NCI-H524 (cell line): Measurements from ENCODE around the gene LIAS.
"Not testable (repeated sequence)": the region's sequence is repeated elsewhere in the genome, so short reads cannot be mapped to it uniquely, and the experiment has no call there.

Experiments
- DNase-seq, 2 experiments: peaks; one replicate each; lab custom pipeline; 2025; lab: John Stamatoyannopoulos, UW

LIAS gene

DNA sequence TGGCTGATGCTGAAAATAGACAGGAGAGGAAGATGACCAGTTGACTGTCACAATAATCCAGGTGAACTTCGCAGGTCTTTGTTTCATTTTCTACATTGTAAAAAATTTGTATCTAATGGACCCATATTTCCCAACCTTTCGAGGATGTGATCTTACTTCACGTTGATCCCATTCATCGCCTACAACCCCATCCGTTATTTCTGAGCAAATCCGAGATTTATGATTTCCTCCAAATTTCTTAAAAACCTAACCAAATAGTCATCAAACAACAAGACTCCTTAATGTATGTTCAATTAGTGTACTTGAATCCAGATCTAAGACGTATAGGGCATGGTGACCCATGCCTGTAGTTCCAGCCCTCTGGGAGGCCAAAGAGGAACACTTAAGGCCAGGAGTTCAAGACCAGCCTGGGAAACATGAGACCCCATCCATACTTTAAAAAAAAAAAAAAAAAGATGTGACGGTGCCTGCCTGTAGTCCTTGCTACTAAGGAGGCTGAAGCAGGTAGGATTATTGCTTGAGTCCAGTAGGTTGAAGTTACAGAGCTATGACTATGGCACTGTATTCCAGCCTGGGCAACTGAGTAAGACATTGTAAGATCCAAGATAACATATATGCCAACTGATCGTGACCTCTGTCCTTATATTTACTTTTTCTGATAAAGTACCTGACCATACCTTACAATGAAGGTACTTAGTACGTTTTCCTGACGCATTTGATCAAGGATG is 5.8 kb upstream of the LIAS start:
- no peak for DNase-seq

- DNase-seq = no peak
Observed at GRCh38 chr4:39453738-39454137, 5.1 kb upstream of the LIAS start.

- DNase-seq = no peak
Observed at GRCh38 chr4:39455486-39455885, 3.4 kb upstream of the LIAS start.

GRCh38 chr4:39456946-39457763 is 1.7 kb upstream of the LIAS start:
- DNase-seq = no peak

GRCh38 chr4:39458161-39458504 is 723 bp upstream of the LIAS start:
- not testable (repeated sequence) for DNase-seq

DNA sequence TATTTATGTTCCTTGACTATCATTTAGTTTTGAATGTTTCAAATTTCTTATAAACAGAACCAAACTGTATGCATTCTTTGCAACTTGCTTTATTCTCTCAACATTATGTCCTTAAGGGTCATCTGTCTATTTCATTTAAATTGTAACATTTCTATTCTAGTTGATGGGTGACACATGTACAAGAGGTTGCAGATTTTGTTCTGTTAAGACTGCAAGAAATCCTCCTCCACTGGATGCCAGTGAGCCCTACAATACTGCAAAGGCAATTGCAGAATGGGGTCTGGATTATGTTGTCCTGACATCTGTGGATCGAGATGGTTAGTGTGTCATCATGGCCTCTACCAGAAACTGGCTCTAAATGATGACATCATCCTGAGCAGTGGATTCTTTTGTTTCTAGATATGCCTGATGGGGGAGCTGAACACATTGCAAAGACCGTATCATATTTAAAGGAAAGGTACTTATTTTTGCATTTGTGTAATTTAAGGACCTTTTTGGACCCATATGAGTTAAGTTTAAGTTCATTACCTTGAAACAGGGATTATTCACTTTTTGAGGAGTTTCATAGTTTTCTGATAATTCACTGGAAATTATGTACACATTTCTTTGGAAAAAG is 6.1 kb downstream of the LIAS start:
- DNase-seq = peak in 1 of 2 experiments; percentile 56

DNA sequence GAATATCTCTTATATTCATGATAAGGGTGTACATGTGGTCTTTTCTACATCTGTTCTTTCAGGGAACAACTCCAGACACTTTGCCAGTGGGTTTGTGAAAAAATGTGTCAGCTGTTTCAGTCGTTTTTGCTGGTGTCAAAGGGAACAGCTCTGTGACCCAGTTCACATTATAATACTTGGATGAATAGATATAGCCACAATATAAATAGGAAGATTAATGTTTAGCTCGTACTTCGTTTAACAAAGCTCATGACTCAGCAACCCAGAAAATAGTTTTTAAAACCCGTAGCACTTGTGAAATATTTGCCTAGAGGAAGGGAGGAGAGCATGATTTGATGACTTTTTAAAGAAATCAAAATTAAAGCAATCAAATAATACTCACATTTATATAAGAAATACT is 7.9 kb downstream of the LIAS start:
- no peak for DNase-seq

DNA sequence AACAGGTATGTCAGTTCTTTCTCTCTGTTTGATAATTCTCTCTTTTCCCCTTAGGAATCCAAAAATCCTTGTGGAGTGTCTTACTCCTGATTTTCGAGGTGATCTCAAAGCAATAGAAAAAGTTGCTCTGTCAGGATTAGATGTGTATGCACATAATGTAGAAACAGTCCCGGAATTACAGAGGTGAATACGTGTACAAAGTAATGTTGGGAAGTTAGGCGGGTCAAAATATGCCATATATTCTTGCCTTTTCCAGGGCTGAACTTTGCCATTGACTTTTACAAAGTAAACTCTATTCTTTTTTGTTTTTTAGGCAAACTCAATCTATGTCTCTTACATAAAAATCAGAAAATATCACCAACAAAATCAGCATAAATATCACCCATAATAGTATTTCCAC is 8.6 kb downstream of the LIAS start:
- DNase-seq = no peak

DNA sequence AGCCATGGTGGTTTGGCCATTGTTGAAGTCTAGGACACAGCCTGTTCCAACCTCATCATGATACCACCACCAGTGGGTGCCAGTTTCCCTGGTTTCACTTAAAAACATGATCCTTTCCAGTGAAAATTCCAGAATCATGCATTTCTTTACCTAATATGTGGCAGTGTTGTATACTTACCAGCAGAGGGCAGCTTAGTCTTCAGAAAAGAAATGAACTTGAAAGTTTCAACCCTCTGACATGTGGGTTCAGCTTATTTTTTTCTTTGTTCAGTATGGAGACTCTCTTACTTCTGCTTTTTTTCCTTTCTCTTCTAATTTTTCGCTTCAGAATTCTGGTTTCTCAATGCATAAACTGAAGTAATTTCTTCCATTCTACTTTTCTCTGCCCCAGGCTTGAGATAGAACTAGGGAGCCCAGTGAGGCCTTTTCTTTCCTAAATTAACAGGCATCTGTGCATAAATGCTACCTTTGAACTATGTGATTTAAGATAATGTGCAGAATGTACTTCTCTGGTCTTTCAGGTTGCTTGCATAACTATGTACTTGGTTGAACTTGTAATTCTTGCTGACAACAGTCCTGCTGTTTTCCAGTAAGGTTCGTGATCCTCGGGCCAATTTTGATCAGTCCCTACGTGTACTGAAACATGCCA is 10.7 kb downstream of the LIAS start:
- peak; percentile 71 to 84 for DNase-seq

- DNase-seq = no peak
Observed at GRCh38 chr4:39470402-39470801, 11.5 kb downstream of the LIAS start.

DNA sequence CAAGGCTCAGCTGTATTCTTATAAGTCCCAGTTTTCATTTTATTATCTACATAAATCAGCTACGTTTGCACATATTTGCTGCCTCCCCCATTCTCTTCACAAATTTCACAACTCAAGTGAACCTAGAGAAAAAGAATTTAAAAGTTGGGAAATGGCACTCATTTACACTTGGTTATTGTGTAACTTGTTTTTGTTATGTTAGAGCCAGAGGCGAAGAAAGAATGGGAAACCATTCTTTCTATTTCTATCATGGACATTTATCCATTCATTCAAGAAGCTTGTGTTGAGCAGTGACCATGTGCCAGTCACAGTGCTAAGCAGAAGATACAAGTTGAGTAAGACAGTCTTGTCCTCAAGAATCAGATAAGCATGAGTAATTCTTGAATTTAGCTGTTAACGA is 13.5 kb downstream of the LIAS start:
- no peak for DNase-seq

DNA sequence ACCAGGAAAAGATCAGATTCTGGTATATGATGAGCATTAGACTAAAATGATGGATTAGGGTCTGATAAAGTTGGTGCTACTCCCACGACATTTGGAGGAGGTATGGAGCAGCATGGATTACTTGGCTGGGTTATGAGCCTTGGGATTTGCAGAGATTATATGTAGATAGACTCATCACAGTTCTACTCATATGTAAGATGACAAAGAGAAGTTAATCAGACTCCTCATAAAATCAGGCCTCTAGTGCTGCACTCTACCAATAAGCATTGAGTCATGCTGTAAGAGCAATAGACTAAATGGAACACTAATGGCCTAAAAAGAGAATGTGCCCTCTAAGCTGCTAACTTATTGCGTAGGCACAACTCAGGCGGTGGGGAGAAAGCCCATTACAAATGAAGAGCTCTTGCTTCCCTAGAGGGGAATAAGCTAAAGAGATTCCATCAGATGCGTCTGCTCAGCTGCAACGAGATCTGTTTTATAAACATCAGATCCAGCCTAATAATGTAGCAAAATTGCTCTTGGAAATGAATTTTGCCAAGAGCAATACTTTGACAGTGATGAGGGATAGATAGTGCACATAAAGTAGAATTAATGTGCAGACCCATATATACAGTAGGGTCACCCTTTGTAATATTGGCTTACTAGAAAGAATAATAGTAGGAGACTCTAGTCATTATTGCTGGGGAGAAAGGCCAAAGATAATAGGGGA is 17.5 kb downstream of the LIAS start:
- DNase-seq = no peak

DNA sequence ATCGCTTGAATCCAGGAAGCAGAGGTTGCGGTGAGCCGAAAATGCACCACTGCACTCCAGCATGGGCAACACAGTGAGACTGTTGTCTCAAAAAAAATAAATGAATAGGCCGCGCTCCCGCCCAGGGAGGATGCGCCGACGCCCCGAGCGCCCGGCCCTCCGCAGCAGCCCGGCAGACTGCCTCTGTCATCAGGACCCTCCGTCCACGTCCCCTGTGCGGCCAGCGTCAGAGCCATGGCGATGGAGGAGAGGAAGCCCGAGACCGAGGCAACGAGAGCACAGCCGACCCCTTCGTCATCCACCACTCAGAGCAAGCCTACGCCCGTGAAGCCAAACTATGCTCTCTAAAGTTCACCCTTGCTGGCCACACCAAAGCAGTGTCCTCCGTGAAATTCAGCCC is 21.4 kb downstream of the LIAS start:
- DNase-seq = no peak

- no peak for DNase-seq
Observed at GRCh38 chr4:39480902-39481695, 22.2 kb downstream of the LIAS start.

- no peak for DNase-seq
Observed at GRCh38 chr4:39484582-39485272, 25.9 kb downstream of the LIAS start.

GRCh38 chr4:39486221-39486804 is 27.5 kb downstream of the LIAS start:
- no peak for DNase-seq

DNA sequence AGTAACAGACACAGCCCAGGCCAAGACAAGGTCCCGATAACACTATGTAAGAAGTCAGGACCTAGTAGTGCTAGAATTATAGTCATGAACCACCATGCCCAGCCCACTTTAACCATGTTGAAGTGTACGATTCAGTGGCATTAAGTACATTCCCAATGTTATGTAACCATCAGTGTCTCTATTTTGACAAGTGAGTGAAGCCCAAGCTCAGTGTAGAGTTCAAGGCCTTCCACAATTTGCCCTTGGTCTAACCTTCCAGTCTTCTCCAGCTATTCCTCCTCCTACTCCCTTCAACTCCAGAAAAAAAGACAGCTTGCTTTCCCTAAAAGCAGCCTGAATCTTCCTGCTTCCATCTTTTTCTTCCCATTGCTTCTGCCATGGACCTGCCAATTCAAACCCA is 31.5 kb downstream of the LIAS start:
- DNase-seq = no peak

DNA sequence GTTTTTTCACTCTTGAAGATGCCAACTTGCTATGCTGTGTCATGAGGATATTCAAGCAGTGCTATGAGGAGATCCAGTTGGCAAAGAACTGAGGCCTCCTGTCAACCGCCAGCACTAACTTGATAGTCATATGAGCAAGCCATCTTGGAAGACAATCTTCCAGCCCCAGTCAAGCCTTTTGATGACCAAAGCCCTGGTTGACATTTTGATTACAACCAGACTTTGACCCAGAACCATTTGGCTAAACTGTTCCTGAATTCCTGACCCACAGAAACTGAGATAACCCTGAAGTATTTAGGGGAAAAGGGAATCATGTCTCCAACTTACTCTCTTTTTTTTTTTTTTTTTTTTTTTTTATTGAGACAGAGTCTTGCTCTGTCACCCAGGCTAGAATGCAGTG is 35.5 kb downstream of the LIAS start:
- DNase-seq = no peak

DNA sequence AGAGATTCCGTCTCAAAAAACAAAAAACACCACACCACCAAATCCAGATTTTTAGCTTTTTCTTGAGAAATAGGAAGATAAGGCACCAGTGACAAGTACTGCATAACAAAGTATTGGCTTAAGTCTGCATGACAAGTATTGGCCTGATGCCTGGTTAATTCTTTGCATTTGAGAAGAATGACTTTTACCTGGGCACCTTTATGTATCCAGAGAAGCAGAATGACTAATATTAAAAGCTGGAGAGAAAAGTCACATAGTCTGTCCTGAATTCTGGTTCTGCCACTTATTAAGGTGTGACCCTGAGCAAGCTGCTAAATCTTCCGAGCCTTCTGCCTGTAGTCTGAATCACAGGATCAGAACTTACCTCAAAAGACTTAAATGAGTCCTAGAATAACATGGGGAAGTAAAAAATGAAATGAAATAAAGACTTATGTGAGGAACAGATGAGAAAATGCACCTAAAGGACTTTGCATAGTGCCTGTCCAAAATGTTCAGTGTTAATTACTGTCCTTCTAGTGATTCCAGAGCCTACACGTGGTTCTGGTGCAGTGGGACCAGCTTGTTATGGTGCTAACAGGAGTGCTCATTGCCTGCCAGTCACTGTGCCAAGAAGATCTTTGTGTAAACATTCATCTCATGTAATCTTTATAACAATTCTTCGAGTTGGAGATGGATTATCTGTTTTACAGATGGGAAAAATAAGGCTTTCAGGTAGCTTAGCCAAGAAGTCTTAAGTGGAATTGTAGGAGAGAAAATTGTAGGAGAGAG is 36.8 kb downstream of the LIAS start:
- DNase-seq = no peak
